ENCODE measurements around the gene TTC28.

Gene TTC28

DNA sequence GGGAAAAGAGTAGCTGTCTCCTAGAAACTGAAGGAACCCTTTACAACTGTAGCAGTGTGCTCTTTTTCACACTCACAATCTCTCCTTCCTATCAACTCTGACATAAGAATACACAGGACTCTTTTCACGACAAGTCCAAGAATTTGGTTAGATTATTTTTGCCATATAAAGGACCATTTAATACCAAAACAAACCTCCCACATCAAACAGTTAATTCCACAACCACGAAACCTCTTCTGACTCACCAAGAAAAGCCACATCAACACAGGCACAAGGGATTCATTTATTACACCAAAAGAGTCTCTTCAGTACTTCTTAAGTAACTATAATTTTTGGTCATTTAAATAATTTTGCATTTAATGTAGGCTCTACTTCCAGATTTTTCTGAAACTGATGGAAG, 538.0 kb downstream of the TTC28 start:
- no peak for ATAC-seq
- DNase-seq = no peak

DNA sequence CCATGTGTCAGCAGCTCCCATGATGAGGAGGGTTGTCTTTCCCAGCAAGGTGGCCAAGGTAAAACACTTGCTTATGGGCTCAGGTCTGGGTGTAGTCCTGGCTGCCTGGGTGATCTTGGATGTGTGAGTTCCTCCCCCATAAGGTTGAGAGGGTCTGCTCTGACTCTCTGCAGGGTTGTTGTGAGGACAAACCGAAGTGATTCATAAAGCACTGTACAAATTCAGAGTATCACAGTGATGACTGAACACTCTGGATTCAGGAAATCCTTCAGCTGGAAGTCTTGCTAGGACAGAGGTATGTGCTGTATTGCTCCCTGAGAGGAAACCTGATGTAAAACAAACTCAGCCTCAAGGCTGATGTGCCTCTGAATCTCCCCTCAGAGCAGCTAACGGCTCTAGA, 539.7 kb downstream of the TTC28 start:
- ATAC-seq (no peak), DNase-seq (no peak)

DNA sequence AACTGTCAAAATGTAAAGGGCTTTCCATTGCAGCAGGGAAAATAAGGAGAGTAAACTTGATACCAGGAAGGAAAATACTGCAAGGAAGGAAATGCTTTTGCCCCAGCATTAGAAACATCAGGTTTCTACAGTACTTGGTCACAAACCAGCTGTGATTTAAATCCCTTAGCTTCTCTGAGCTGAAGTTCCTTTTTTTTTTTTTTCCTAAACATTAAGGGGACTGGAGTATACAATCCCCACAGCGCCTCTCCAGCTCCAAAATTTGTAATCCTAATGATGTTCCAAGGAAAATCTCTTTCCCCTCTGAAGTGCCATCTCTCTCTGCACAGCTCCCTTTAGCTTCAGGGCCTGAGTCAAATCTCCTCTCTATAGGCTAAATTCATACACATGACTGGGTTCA, 540.1 kb downstream of the TTC28 start:
- no peak for ATAC-seq
- DNase-seq = no peak

DNA sequence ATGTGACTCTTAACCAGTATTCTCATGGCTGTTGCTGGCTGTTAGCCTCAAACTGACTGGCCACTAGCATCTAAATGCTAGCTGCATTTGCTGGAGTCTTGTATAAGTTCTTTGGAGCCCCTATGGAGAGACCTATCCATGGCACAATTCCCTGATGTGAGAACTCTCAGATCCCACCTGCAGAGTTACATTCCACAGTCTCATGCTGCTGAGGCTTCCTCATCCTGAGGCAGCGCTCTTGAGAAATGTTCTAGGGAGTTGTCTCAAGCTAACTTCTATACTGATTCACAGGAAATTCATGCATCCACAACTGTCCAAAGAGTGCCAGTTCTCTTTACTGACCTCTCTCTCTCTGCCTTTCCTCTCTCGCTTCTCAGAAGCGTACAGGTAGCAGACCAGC, 542.6 kb downstream of the TTC28 start:
- DNase-seq = no peak
- no peak for ATAC-seq

DNA sequence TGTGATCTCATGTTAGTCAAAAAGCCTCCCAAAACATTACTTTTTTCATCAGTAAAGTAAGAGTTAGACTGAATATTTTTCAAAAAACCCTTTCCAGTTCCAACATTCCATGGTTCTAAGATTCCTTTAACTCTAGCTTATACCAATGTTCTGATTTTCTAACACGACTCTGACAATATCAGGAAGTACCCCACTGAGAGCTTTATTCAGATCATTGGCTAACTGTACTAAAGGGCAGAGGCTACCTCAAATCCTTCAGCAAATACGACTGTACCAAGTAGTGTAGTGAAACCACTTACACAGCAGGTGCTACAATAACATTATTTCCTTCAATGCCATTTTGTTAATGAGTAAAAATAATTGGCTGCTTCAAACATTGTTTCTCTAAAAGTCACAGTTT, 547.2 kb downstream of the TTC28 start:
- no peak for ATAC-seq
- no peak for DNase-seq

DNA sequence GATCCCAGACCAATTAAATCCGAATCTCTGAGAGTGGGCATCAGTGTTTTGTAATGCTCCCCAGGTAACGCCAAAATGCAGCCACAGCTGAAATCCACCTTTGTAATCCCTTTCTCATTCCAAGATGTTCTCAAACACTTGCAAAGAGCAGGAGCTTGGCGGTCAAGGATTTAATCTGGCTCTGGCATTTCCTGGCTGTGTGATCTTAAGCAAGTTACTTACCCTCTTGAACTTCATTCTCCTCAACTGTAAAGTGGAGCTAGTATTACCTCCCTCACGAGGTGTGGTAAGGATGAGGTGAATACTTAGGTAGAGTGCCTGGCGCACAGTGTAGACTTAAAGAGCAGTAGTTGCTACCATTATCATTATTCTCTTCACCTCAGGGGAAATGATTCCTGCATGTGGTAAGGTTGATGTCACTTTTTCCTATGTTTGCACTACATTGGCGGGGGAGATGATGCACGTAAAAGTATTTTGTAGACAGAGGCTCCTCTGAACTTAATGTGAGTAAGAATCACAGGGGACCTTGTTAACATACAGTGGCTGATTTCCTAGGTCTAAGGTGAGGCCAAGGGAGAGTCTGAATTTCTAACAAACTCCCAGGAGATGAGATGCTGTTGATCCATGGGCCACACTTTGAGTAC, 550.2 kb downstream of the TTC28 start:
- DNase-seq (no peak), ATAC-seq (no peak)

DNA sequence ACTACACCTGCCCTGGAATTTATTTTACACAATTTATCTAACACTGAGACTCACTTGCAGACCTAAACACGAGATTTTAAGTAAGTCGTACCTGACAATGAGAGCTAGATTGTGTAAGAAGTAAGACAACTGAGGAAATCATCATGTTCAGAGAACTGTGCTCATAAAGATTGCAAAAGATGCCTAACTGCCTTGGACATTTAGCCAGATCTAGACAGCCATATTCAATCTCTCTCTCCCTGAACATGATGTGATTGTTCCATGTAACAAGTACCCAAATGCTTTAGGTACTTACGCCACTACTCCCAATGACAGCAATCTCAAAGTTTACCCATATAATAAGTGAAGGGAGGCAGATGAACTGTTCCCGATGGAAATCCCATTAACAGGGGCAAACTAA, 550.8 kb downstream of the TTC28 start:
- ATAC-seq (no peak), DNase-seq (no peak)

DNA sequence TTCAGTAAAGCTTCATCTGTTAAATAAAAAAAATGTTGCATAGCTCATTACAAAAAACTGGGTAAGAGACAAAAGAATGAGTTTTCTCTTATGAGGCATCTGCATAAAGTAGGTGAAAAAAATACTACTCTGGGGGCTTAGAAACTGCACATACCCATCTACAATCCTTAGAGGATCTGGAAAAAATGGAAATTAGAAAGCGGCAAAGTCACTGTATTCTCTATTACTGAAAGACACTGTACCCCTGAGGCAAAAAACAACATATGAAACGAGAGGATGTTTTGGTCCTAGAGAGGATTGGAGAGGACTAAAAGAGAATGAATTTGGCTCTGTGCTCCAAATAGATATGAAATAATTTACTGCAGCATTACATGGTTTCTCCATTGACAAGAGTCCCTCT, 553.8 kb downstream of the TTC28 start:
- no peak for DNase-seq
- ATAC-seq = no peak

DNA sequence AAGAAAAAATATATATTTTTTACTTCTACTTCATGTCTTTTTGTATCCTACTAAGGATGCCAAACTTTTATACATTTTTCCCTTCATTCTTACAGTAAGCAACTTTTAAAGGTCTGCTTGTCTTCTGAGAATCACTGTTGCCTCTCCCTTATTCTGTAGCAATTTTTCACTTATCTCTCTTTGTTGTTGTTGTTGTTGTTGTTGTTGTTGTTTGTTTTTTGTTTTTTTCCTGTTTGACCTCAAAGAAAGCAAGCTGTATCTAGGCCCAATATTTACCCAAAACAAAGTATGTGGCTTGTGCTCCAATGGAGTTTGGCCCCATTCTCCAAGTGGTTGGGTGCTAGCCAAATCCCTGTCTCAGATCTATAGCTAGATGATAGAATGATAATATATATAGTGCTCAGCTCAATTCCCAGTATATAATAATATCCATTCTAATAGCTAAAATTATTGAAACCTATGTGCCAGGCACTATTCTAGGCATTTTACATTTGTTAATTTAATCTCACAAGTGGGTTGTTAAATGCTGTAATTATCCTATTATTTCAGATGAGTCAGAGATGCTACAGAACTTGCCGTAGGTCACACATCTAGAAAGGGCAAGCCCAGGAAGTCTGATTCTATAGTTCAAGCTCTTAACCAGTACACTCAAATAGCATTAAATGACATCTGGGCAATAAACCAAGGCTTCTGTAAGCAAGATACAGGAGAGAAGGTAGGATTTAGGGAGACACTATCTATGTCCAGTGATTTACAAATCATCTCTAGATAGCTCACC, 555.5 kb downstream of the TTC28 start:
- DNase-seq = no peak
- no peak for ATAC-seq

DNA sequence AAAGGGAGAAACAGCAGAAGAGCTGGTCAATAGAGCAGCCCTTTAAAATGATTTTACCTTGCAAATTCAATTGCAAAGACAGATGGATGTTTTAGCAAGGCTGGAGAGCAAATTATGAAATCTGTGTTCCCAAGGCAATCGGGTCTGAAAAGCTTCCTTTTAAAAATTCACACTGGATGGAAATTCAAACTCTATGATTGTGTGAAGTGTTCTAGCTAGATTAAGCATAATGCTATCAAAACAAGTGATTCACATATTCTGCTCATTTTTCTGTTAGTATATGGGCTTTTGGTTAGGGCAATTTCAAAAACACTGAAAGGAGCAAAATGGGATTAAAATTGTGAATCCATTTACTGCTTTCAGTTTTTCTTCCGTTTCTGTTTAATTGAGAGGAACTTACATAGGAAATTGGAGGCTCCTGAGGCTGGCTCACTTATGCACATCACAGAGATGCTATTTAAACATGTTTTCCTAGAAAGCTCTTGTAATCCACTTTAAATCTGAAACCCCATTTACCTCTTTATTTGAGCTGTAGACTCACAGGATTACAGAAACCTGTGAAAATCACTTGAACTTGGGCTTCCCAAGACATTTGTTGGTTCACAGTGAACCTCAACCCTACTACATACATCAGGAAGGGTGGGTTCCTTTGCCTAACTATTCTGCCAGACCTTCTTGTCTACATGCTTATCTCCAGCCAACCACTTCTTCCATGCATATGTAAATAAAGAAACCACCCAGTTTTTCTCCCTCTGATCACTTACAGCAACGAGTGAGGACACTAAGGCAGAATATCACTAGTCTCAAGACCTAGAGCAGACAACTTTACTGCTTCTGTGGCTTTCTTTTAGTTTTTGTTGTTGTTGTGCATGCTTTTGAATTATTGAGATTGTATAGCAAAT, 558.7 kb downstream of the TTC28 start:
- DNase-seq (no peak), ATAC-seq (no peak)

DNA sequence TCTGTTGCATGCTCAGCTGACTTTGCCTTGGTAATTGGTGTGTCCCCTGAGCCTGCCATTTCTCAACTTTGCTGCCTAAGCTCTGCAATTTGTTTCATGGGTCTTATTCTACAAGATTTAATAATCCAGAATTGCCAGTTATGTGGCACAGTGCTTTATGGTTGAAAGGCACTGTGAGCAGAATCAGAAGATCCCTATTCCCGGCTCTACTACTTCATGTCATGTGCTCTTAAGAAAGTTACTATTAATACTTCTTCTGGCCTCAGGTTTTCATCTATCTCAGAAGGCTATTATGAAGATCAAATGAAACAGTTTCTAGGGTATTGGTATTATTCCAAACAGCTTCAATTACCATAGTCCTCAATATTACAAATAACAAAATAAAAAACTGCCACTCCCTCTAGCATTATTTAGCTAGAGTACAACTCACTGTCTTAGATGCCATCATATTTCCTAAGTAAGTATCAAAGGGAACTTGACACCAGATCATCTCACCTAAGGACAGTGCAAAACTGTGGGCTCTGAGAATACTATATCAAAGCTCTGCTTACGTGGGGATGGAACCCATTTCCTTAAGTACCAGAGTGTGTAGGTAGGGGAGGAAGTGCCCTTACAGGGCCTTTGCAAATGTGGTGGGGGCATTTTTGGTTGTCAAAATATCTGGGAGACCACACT, 560.5 kb downstream of the TTC28 start:
- DNase-seq (no peak), ATAC-seq (no peak)

DNA sequence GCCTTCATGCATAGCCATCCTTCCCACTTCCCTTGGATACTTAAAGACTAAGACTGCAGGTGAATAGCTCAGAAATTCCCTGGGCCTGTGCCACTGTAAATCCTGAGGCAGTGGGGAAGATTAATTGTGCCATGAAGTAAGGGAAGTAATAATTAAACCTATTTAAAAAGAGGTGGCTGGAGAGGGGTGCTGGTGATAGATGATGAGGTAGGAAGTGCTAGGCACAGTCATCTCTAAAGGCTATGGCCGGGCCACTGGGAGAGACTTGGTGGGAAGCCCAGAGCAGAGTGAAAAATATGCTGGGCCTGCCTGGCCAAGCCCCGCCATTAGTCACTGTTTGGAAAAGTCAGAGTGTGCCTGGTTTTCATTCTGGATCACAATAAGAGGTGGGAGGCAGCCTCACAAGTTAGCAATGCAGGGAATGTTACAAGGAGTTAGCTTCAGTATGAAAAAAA, 563.4 kb downstream of the TTC28 start:
- DNase-seq (no peak), ATAC-seq (no peak)

DNA sequence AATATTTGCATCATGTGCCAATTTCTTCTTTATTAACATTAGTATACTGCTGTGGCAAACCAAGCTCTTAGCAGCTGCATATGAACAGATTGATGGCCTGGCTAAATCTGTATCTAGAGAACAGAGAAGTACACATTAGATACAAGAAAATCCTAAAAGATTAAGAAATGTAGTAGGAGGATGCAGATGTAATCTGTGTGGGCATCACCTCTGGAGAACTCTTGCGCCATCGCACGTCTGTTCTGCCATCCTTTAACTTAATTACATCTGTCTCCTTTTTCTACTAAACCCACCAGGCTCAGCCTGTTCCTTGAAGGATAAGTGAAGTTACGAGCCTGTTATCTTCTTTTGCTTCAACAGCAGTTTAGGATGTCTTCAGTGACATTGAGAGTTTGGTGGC, 564.2 kb downstream of the TTC28 start:
- DNase-seq = no peak
- no peak for ATAC-seq

DNA sequence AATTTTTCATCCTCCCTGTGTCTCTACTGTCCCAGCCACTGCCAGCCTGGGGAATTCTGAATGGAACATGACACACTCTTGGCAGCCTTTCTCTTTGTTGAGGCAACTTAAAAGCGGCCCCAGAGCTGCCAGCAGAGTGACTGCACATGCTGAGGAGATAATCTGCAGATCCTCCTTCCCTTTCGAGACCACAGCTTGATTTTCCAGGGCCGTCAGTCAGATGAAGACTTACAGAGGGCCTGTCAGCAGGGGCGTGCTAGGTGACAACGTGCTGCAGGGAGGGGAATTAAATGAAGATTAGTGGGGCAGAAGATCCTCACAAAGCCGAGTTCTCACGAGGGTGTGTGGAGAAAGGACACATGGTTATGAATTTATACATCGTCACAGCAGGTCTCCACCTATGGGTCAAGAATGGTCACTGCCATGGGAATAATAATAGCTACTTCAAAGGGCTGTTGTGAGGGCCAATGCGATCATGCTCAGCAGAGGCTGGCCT, 567.0 kb downstream of the TTC28 start:
- DNase-seq (no peak), ATAC-seq (no peak)

DNA sequence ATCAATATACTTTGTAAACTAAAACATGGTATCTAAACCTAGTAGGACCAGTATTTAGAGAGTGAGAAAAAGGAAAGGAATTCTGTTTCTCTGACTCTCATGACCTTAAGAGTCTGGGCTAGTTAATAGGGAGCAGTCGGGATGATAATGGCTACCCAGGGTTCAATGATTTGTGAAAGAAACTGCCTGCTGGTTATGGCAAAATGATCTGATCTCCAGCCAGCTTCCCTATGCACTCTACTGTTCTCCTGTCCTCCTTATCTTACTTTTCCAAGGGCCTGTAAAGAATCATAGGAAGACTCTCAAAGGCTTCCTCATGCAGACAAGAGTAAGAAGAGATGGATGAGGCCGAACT, 567.5 kb downstream of the TTC28 start:
- no peak for DNase-seq
- ATAC-seq = no peak

DNA sequence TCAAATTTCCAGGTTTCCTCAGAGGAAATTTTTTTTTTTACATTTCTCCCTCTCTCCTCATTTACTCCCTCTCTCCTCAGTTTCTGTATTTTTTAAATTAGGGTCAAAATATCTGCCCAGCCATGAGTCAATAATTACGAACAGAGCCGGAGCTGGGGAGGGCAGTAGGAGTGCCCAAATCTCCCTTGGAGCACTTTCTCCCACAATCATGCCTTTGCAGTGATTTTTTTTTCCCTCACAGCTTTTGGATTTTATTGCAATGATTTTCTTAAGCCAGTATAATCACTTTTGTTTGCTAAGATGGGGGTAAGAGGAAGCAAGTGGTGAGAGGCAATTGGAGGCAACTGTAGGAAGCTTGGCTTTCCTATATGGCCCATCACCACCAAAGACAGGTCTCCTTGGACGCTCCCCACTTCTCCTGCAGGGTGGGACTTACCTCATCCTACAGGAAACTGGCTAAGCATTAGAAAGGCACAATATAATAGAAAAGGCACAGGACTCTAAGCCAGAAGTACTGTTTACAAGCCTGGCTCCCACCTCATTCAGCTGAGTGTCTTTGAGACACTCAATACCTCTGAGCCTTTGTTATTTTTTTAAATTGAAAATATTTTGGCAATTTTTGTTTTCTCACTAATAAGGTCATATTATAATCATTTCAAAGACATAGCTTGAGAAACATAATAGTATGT, 568.0 kb downstream of the TTC28 start:
- DNase-seq = no peak
- no peak for ATAC-seq

DNA sequence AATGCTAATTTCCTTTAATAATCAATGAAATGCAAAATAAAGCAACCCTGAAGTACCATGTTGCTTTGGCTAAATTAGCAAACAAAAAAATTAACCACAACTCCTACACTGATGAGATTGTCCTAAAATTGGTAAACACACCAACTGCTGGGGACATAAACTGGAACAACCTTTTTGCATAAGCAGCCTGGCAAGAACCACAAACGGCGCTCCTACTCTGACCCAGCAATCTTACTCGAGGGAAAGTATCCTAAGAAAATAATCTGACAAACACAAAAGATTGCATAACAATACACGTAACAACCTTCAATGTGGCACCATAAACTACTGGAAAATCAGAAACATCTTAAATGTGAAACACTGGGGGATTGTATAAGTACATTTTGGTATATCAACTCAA, 570.8 kb downstream of the TTC28 start:
- DNase-seq (no peak), ATAC-seq (no peak)

DNA sequence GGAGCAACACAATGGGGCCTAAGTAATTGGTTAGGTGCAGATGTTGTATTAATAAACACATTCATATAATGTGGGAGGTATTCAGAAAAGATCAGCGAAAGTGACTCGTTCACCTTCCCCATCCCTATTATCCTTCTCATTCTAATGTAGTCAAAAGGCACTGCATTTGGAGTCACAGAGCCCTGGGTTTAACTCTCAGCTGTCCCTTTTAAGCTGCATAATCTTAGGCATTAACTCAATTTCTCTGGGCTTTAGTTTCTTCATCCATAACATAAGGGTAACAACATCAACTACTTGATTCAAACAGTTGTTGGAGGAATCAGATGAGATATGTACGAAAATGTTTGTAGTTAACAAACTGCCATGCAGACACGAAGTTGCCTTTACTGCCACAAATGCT, 573.0 kb downstream of the TTC28 start:
- DNase-seq (no peak), ATAC-seq (no peak)

DNA sequence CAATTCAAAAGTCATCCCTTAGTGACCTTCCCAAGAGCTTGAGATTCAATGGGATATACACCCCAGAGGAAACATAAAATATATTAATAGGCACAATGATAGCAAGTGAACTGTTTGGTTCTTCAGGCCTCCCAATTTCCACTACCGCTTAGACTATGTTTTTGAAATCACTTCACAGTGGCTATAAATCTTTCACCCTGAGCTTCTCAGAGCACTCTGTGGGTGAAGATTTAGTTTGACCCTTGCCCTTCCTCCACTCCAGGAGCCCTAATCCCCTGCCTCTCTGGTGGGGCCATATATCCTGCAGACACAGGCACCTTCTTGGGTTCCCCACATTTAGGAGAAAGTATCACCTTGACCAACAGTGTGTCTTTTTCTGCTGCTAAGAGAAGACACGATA, 573.7 kb downstream of the TTC28 start:
- DNase-seq = no peak
- ATAC-seq = no peak

DNA sequence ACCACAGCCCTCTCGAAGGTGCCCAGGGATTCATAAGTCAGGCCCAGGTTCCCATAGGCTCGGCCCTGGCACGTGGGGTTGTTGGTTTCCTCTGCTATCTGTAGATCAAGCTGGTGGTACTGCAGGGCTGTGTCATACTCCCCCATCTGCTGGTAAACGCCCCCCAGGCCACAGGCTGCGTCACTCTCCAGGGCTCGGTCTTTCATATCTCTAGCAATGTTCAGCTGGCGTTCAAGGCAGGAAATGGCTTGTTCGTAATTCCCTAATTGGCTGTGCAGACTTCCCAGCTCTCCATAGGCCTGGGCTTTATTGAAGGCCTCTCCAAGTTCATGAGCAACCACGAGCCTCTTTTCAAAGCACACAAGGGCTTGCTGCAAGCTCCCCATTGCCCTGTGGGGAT, 574.2 kb downstream of the TTC28 start:
- DNase-seq (no peak), ATAC-seq (no peak)

DNA sequence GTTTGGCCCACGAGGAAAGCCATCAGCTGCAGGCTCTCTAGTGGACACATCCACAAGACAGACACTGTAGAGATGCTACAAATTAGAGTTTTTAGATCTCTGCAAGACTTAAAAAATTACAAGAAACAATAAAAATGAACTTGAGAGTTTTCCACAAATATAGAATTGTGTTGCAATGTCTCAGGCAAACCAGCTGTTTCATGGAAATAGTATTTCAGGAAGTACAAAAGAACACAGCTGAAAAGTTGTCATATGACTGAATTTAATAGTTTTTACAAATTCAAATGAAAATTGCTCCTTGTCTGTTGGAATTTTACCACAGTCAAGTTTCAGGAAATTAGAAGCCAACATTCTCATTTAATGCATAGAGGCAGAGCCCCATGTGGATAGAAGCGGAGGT, 576.0 kb downstream of the TTC28 start:
- ATAC-seq = no peak
- DNase-seq = no peak

Measured in stimulated activated naive CD8-positive, alpha-beta T cell treated with anti-CD3 and anti-CD28 coated beads, Interleukin-15, Interleukin-2, amounts not matched to agents 100 U/mL and 50 U/mL, for 24 hours (primary cell).